HL-60 (cell line): ENCODE data around the gene TMEM208.

Experiments
- GABPA ChIP-seq: IDR thresholded peaks from 2 replicates; pipeline ENCODE4 v1.6.1; 2012; ENCODE audit warnings: low read depth
- POLR2AphosphoS5 ChIP-seq: IDR thresholded peaks from 2 replicates; pipeline ENCODE4 v1.6.1; 2012; ENCODE audit warnings: low read depth
- REST ChIP-seq: IDR thresholded peaks from 2 replicates; pipeline ENCODE4 v1.6.1; 2012; ENCODE audit warnings: low read depth; ENCODE audit not compliant: insufficient replicate concordance
- TF ChIP-seq, protein P1 (sequence below): IDR thresholded peaks from one replicate; pipeline ENCODE4 v1.5.1; 2011; ENCODE audit warnings: low read length, control low read depth, inconsistent platforms; ENCODE audit not compliant: insufficient read depth

DNA sequence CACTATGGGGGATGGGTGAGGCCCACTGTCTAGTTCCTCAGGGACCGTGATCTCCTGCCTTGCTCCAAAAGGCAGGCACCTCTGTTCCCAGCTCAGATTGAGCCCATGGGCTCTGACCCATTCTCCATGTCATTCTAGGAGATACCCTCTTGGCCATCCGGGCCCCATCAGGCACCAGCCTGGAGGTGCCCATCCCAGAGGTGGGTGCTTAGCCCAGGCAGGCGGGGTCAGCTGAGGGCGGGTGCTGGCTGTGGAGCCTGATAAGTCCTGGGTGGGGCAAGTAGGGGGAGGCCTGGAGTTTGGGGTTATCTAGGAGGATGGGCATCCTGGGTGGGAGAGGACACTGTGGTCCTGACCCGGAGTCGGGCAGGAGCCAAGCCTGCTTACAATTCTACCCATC, 32.7 kb upstream of the TMEM208 start:
- no peak for TF ChIP-seq POLR2AphosphoS5
- TF ChIP-seq, protein P1, sequence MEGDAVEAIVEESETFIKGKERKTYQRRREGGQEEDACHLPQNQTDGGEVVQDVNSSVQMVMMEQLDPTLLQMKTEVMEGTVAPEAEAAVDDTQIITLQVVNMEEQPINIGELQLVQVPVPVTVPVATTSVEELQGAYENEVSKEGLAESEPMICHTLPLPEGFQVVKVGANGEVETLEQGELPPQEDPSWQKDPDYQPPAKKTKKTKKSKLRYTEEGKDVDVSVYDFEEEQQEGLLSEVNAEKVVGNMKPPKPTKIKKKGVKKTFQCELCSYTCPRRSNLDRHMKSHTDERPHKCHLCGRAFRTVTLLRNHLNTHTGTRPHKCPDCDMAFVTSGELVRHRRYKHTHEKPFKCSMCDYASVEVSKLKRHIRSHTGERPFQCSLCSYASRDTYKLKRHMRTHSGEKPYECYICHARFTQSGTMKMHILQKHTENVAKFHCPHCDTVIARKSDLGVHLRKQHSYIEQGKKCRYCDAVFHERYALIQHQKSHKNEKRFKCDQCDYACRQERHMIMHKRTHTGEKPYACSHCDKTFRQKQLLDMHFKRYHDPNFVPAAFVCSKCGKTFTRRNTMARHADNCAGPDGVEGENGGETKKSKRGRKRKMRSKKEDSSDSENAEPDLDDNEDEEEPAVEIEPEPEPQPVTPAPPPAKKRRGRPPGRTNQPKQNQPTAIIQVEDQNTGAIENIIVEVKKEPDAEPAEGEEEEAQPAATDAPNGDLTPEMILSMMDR, result no peak
- no peak for TF ChIP-seq REST
- no peak for TF ChIP-seq GABPA
